PC-9 (cell line): ENCODE data around the gene FAM131B.

ENCODE experiments used
- EZH2 ChIP-seq: fragments of 200-600 bp; sonication (generic); IDR thresholded peaks from 2 replicates; pipeline ENCODE4 v1.8.0; 2017; ENCODE audit warnings: antibody characterized with exemption, low read depth
- TF ChIP-seq, protein P1 (sequence below): fragments of 200-600 bp; sonication (generic); conservative IDR thresholded peaks from 2 replicates; pipeline ENCODE4 v1.6.1; 2017; ENCODE audit warnings: mixed run types, antibody characterized with exemption, mild to moderate bottlenecking, moderate library complexity

DNA sequence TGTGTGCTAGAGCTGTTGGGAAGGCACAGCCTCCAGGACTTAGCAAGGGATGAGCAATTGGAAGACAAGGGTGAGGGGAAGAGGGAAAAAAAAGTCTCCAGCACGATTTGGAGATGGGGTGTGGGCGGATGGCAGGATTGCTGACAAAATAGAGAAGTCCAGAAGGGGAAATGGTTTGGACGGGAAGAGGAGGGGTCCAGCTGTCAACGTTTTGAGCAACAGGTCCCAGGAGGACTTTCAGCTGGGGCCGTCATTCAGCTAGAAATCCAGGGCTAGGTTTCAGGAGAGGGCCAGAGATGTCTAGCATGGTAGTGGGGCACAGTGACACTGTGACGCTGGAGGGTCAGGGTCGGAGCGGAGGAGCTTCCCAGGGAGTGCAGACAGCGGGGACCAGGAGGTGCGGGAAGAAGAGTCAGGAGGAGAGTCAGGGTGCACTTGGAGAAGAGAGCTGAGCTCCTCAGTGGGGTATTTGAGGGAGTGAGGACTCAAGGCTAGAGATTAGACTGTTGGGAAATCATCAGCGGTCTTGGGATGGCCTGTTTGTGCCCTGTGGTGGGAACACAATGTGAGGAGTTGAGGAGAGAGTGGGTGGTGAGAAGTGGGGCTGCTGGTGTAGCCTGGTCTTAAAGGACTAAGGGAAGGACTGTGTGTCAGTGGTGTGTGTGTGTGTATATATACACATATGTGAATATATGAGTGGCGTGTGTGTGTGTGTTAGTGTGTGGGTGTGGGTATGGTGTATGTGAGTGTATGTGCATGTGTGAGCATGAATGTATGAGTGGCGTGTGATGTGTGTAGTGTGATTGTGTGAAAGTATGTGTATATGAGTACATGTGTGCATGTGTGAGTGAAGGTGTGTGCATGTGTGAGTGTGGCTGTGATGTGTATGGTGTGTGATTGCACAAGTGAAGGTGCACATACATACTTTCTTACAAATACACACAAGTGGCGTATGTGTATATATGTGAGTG is 22.4 kb upstream of the FAM131B start:
- TF ChIP-seq, protein P1, sequence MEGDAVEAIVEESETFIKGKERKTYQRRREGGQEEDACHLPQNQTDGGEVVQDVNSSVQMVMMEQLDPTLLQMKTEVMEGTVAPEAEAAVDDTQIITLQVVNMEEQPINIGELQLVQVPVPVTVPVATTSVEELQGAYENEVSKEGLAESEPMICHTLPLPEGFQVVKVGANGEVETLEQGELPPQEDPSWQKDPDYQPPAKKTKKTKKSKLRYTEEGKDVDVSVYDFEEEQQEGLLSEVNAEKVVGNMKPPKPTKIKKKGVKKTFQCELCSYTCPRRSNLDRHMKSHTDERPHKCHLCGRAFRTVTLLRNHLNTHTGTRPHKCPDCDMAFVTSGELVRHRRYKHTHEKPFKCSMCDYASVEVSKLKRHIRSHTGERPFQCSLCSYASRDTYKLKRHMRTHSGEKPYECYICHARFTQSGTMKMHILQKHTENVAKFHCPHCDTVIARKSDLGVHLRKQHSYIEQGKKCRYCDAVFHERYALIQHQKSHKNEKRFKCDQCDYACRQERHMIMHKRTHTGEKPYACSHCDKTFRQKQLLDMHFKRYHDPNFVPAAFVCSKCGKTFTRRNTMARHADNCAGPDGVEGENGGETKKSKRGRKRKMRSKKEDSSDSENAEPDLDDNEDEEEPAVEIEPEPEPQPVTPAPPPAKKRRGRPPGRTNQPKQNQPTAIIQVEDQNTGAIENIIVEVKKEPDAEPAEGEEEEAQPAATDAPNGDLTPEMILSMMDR = no peak
- no peak for TF ChIP-seq EZH2
